ENCODE data around the gene CHST6.
"Not testable (repeated sequence)": the region's sequence is repeated elsewhere in the genome, so short reads cannot be mapped to it uniquely, and the experiment has no call there.

CHST6 gene

DNA sequence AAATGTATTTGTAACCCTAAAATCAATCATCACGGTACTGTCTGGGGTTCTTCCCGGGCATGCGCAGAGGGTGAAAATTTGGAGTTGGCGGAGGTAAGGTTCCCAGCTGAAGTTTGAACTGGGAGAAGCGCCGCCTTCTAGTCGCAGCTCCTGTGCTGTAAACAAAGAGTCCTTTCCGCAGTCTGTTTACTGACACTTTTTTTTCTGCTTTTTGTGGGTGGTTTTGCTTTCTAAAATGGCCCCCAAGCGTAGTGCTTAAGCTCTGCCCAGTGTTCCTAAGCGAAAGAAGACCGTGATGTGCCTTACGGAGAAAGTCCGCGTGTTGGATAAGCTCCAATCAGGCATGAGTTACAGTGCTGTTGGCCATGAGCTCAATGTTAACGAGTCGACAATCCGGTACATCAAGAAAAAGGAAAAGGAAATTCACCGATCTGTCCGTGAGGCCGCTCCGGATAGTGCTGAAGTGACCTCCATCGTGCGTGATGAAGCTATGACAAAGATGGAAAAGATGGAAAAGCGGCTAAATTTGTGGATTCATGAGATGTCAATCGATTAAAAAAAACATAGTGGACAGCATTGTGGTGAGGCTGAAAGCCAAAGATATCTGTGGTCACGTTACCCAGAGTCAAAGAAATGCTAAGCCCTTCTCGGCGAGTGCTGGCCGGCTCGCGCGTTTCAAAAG lies 61.4 kb downstream of the CHST6 start:
- DNase-seq (ENCODE audit: low spot score) = no peak

DNA sequence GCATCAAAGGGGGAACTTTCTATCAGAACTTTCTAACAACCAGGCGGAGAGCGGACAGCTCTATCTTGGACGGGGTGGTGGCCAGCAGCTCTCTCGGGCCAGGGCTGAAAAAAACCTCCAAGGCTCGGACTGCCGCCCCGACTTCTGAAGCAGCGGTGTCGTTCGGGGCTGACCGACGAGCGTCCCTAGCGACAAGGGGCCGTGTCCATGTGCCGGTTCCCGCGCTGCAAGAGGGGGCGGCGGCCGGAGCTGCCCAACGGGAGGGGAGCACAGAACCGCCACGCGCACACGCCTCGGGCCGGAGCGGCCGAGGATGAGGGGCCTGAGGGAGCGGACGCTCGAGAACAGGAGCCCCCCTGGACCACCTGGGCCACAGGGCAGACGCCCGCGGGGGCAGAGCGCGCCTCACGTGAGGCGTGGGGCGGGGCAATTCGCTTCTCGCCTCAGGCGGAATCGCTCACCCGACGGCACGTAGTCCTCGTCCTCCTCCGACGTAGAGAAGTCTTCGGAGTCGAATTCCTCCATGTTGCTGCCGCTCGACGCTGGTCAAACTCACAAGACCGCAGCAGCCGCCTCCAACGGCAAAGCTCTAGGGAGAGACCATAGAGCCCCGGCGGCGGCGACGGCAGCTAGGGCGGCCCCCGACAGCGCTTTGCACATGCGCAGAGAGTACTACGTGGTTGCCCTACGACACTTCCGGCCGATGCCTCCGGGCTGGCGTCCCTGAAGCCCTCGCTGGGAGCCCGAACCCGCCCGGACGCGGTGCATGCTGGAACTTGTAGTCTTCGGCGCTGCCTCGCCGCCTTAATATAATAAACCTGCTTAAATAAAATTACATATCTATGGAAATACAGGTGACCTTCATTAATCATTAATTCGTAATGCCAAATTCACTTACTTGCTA lies 62.2 kb downstream of the CHST6 start, which contains the start of gene CFDP1:
Gene CFDP1, minus strand, starts transcription at position 676 of the 904 bp plus-strand sequence. Its CDS starts 151 bp downstream, at position 525.
- DNase-seq (ENCODE audit: low spot score) = peak; percentile 97

DNA sequence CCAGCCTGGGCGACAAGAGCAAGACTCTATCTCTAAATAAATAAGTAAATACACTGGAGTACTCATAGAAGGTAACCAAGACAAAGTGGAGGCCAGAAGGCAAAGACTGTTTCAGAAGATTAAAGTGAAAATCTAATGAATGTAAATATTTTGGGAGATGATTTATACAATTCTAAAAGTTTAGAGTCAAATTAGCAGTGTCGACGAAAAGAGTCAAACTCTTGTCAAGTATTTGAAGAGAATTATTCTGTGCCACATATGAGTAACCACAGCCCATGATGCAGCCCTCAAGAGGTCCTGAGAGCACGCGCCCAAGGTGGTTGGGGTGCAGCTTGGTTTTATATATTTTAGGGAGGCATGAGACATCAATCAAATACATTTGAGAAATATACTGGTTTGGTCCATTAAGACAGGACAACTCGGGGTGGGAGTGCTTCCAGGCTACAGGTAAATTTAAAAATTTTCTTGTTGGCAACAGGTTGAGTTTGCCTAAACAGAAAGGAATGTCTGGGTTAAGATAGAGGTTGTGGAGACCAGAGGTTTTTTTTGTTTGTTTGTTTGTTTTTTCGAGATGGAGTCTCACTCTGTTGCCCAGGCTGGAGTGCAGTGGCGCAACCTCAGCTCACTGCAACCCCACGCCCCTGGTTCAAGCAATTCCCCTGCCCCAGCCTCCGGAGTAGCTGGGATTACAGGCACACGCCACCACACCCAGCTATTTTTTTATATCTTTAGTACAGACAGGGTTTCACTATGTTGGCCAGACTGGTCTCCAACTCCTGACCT lies 65.4 kb downstream of the CHST6 start:
- no peak for DNase-seq (ENCODE audit: low spot score)

DNA sequence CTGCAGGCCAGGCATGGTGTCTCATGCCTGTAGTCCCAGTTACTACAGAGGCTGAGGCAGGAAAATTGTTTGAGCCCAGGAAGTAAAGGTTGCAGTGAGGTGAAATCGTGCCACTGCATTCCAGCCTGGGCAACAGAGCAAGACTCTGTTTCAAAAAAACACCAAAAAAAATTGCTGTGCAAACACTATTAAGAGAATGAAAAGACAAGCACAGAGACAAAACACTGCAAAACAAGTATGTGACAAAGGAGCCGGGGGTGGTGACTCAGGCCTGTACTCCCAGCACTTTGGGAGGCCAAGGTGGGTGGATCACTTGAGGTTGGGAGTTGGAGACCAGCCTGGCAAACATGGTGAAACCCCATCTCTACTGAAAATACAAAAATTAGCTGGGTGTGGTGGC lies 68.7 kb downstream of the CHST6 start:
- DNase-seq (ENCODE audit: low spot score) = not testable (repeated sequence)

DNA sequence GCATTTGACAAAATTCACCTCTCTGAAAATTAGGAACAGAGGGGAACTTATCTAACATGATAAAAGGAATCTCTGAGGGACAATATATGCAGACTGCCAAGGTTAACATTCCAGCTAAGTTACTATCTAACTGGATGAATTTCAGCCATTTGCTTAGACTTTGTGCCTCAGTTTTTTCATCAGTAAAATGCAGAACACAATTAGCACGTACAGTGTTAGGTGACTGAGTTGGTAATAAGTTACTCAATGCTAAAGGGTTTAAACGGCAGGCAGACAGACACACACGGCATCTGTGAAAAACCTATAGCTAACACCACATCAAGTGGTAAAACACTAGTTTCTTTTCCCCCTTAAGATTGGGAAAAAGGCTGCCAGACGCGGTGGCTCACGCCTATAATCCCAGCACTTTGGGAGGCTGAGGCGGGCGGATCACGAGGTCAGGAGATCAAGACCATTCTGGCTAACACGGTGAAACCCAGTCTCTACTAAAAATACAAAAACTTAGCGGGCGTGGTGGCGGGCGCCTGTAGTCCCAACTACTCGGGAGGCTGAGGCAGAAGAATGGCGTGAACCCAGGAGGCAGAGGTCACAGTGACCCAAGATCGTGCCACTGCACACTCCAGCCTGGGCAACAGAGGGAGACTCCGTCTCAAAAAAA lies 71.0 kb downstream of the CHST6 start:
- not testable (repeated sequence) for DNase-seq (ENCODE audit: low spot score)

DNA sequence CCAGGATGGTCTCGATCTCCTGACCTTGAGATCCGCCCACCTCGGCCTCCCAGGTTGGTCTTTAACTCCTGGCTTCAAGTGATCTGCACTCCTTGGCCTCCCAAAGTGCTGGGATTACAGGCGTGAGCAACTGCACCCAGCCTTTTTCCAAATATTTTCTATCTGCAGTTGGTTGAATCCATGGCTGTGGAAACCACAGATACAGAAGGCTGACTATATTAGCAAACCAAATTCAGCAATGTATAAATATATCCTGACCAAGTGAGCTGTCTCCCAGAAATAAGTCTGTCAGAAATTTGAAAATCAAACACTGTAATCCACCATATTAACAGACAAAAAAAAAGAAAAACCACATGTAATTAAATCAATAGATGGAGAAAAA lies 71.5 kb downstream of the CHST6 start:
- no peak for DNase-seq (ENCODE audit: low spot score)

All from ecto neural progenitor cell (in vitro differentiated cells).